CD4-positive, alpha-beta T cell (primary cell): ENCODE results near the gene TRIM66. TPM values are rescaled to one million over a fixed set of nuclear protein-coding genes. Genes with fewer than 3 reads are reported as not detected.

Experiments used
- ATAC-seq: fragments of 200-7000 bp; cut with Tn5 transposase; one replicate; pipeline ENCODE4 v1.10.0; 2022; ENCODE audit warnings: mild to moderate bottlenecking; ENCODE audit not compliant: poor library complexity
- CTCF ChIA-PET: fragments of 350-600 bp; sonication (Branson Sonifier 250); formaldehyde crosslinking; loops from one replicate; lab custom pipeline; 2021; ENCODE audit warnings: antibody characterized with exemption, inconsistent platforms; lab: Charles Lee
- POLR2A ChIA-PET: fragments of 350-600 bp; sonication (Branson Sonifier 250); formaldehyde crosslinking; loops from one replicate; lab custom pipeline; 2021; ENCODE audit warnings: antibody characterized with exemption, inconsistent platforms; lab: Charles Lee
- DNase-seq, 14 experiments: peaks; one replicate each; pipeline ENCODE4 v3.0.0-alpha.2; 2013 to 2020; ENCODE audit warnings: mixed read lengths in 2 of 14
- H3K27ac ChIP-seq, 2 donors: one replicate each; pipeline versions ENCODE4 v1.5.1 to v1.7.0; 2013; ENCODE audit warnings: low read length in 2 of 2, low read depth in 1 of 2, mild to moderate bottlenecking in 1 of 2
- H3K27me3 ChIP-seq, 2 experiments: 1 replicate in 1 of 2; 2 replicates in 1 of 2; pipeline versions ENCODE4 v1.6.1 to v1.7.0; 2013; ENCODE audit warnings: low read length in 2 of 2, control low read depth in 1 of 2, mild to moderate bottlenecking in 1 of 2, moderate library complexity in 1 of 2; ENCODE audit not compliant: insufficient read depth in 2 of 2, control insufficient read depth in 1 of 2
- H3K36me3 ChIP-seq: one replicate; pipeline ENCODE4 v1.6.1; 2013; ENCODE audit warnings: low read length, control low read depth; ENCODE audit not compliant: insufficient read depth
- H3K4me1 ChIP-seq: one replicate; pipeline ENCODE4 v1.6.1; 2013; ENCODE audit warnings: low read length, control low read depth; ENCODE audit not compliant: insufficient read depth
- H3K4me3 ChIP-seq: one replicate; pipeline ENCODE4 v1.5.1; 2013; ENCODE audit warnings: mild to moderate bottlenecking, low read length, moderate library complexity
- H3K9me3 ChIP-seq, 2 experiments: 1 replicate in 1 of 2; 2 replicates in 1 of 2; pipeline versions ENCODE4 v1.6.1 to v1.7.0; 2013; ENCODE audit warnings: low read length in 2 of 2, mild to moderate bottlenecking in 2 of 2, control low read depth in 1 of 2, moderate library complexity in 1 of 2; ENCODE audit not compliant: control insufficient read depth in 1 of 2, insufficient read depth in 1 of 2
- H3K27ac Mint-ChIP-seq: one replicate; pipeline ENCODE4 v1.8.0; 2020; ENCODE audit warnings: mixed read lengths
- H3K27me3 Mint-ChIP-seq: one replicate; pipeline ENCODE4 v1.8.0; 2021; ENCODE audit warnings: mixed read lengths
- H3K36me3 Mint-ChIP-seq: one replicate; pipeline ENCODE4 v1.8.0; 2021; ENCODE audit warnings: low read depth, mixed read lengths
- H3K4me1 Mint-ChIP-seq: one replicate; pipeline ENCODE4 v1.8.0; 2021; ENCODE audit warnings: low read depth, mixed read lengths
- H3K4me3 Mint-ChIP-seq: one replicate; pipeline ENCODE4 v1.8.0; 2020; ENCODE audit warnings: mild to moderate bottlenecking, mixed read lengths
- H3K9me3 Mint-ChIP-seq: one replicate; pipeline ENCODE4 v1.8.0; 2020; ENCODE audit warnings: mixed read lengths
- intact Hi-C, 2 experiments: fragments of 100-400 bp; cut with DNase I in 1 of 2; cut with micrococcal nuclease in 1 of 2; formaldehyde crosslinking; loops; one replicate each; pipeline versions ENCODE4 v1.15.1 to v1.9.0; 2023 to 2025; cut with DNase I, micrococcal nuclease
- total RNA-seq, 174 experiments: library from RNA in 2 of 174; stranded (reverse) in 2 of 174; gene quantifications; one replicate each; pipeline ENCODE4 v1.2.3 and lab custom pipeline; 2021 to 2026
- TF ChIP-seq, protein P1 (sequence below): fragments of 200-600 bp; IDR thresholded peaks from one replicate; pipeline ENCODE4 v1.8.0; 2022; ENCODE audit warnings: antibody characterized with exemption, mild to moderate bottlenecking

Gene TRIM66
- total RNA-seq, 2 experiments from 2014 or later = 6.8 to 9.8 TPM

DNA sequence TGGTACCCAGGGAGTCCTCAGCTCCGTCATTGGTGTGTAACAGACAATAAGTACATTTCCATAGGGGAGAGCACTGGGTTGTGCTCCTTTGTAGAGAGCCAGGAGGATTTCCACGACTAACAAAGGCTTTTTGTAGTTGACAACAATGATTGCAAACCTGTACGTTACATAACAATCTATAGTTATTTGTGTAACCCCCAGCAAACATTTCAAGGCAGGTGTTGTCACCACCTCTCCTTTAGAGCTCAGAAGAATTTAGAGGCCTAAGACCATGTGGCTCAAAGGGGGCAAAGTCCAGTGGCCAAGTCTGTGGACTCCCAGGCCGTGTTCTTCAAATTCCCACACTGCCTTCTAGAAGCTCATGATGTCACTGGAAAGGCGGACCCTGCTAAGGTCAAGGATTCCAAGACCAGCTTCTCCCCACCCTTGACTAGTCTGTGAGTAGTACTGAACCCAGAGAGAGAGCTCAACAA is 15.9 kb upstream of the TRIM66 start:
- Mint-ChIP-seq H3K4me1 (no peaks in the 10 kb centered on the region), H3K9me3 (no peaks in the 10 kb centered on the region), H3K36me3 (no peaks in the 10 kb centered on the region), H3K27me3 (no peaks in the 10 kb centered on the region), H3K4me3 (no peak overlapping the region), H3K27ac (no peak overlapping the region)
- intact Hi-C loops = no loop called here
- Histone ChIP-seq H3K9me3 (no peaks in the 10 kb centered on the region), H3K4me3 (no peak overlapping the region), H3K4me1 (no peaks in the 10 kb centered on the region), H3K36me3 (no peaks in the 10 kb centered on the region), H3K27me3 (no peaks in the 10 kb centered on the region), H3K27ac (no peak overlapping the region)
- CTCF ChIA-PET = no interaction called here
- TF ChIP-seq, protein P1, sequence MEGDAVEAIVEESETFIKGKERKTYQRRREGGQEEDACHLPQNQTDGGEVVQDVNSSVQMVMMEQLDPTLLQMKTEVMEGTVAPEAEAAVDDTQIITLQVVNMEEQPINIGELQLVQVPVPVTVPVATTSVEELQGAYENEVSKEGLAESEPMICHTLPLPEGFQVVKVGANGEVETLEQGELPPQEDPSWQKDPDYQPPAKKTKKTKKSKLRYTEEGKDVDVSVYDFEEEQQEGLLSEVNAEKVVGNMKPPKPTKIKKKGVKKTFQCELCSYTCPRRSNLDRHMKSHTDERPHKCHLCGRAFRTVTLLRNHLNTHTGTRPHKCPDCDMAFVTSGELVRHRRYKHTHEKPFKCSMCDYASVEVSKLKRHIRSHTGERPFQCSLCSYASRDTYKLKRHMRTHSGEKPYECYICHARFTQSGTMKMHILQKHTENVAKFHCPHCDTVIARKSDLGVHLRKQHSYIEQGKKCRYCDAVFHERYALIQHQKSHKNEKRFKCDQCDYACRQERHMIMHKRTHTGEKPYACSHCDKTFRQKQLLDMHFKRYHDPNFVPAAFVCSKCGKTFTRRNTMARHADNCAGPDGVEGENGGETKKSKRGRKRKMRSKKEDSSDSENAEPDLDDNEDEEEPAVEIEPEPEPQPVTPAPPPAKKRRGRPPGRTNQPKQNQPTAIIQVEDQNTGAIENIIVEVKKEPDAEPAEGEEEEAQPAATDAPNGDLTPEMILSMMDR = no peak
- ATAC-seq (no peak), DNase-seq (no peak)
- POLR2A ChIA-PET = interaction anchor here (2.2 kb wide), 1 partner anchor 10 kb away, joined by 6 read pairs; no protein-coding TSS in a partner anchor

DNA sequence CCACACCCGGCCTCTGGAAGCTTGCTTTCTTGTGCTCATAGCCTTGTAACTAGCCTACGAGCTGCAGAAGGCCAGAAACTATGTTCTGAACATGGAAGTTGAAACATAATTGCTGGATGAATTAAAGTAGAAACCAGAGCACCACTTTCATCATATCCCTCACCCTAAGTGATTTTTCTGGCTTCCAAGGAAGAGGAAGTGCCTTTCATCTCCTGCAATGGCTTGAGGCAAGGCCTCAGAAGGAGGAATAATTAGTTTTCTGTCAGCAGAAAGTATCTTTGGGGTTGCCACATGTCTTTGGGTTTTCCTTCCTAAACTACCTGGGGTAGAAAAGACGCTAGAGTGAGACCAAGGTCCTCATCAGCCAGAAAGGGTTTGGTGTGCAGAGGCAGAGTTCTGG is 14.6 kb upstream of the TRIM66 start:
- ATAC-seq (no peak), DNase-seq (no peak)
- ChIA-PET POLR2A (no interaction called here), CTCF (no interaction called here)
- H3K27ac ChIP-seq = no peak overlapping the region
- H3K36me3 ChIP-seq = no peaks in the 10 kb centered on the region
- H3K27me3 ChIP-seq = no peaks in the 10 kb centered on the region
- H3K4me3 ChIP-seq = no peak overlapping the region
- TF ChIP-seq, protein P1 = no peak
- no peak overlapping the region for H3K27ac Mint-ChIP-seq
- H3K4me1 ChIP-seq = no peaks in the 10 kb centered on the region
- no peaks in the 10 kb centered on the region for H3K4me1 Mint-ChIP-seq
- H3K4me3 Mint-ChIP-seq = no peak overlapping the region
- no peaks in the 10 kb centered on the region for H3K36me3 Mint-ChIP-seq
- no peaks in the 10 kb centered on the region for H3K27me3 Mint-ChIP-seq
- H3K9me3 Mint-ChIP-seq = no peaks in the 10 kb centered on the region
- intact Hi-C loops = no loop called here
- no peaks in the 10 kb centered on the region for H3K9me3 ChIP-seq

DNA sequence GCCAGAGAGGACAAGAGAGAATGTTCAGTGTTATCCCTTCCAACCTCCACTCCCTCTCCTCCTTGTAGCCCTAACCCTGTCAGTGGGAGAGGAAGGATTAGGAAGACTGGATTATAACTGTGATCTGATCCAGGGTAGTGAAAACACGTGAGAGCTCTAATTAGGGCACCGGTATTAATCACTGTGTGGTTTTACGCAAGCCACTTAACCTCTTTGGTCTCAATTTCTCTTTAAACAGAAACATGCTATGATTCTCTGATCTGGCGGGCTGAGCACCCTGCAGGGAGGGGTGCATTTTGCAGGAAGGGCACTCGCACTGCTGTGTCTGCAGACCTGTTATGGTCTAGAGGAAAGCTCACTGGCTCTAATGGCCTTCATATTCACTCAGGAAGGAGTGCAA is 11.7 kb upstream of the TRIM66 start:
- ChIA-PET CTCF (no interaction called here), POLR2A (no interaction called here)
- Mint-ChIP-seq H3K36me3 (peaks cover 2% of the 10 kb centered on the region), H3K4me1 (peaks cover 11% of the 10 kb centered on the region), H3K9me3 (no peaks in the 10 kb centered on the region), H3K27ac (no peak overlapping the region), H3K4me3 (no peak overlapping the region), H3K27me3 (no peaks in the 10 kb centered on the region)
- H3K9me3 ChIP-seq = no peaks in the 10 kb centered on the region
- no peaks in the 10 kb centered on the region for H3K27me3 ChIP-seq
- ATAC-seq (no peak), DNase-seq (no peak)
- no peaks in the 10 kb centered on the region for H3K4me1 ChIP-seq
- no peaks in the 10 kb centered on the region for H3K36me3 ChIP-seq
- intact Hi-C loops = no loop called here
- no peak overlapping the region for H3K27ac ChIP-seq
- TF ChIP-seq, protein P1 = no peak
- H3K4me3 ChIP-seq = no peak overlapping the region
